PC-3 (cell line): ENCODE data around the gene FN1. TPM values are rescaled to one million over a fixed set of nuclear protein-coding genes. Genes with fewer than 3 reads are reported as not detected.

Source experiments
- ATAC-seq: fragments of 200-7000 bp; cut with Tn5 transposase; 2 replicates; pipeline ENCODE4 v1.9.1; 2020; ENCODE audit warnings: mild to moderate bottlenecking, moderate library complexity
- BruUV-seq: library from RNA; stranded (reverse); fragments of 400-500 nt; replicated peaks from 2 replicates; lab custom pipeline; 2021; lab: Mats Ljungman, UMichigan
- CTCF ChIA-PET: fragments of 300-600 bp; sonication (Branson Sonifier 250); formaldehyde crosslinking; loops from one replicate; lab custom pipeline; 2022; ENCODE audit warnings: antibody characterized with exemption; lab: Charles Lee
- POLR2A ChIA-PET: fragments of 300-600 bp; sonication (Branson Sonifier 250); formaldehyde crosslinking; loops from one replicate; lab custom pipeline; 2022; ENCODE audit warnings: antibody characterized with exemption; ENCODE audit not compliant: unreplicated experiment; lab: Charles Lee
- DNase-seq: peaks from one replicate; pipeline ENCODE4 v3.0.0-alpha.2; 2015
- H2AFZ ChIP-seq: fragments of 300-600 bp; sonication (generic); 2 replicates; pipeline ENCODE4 v1.6.0; 2016; ENCODE audit warnings: antibody characterized with exemption, low read length
- H3F3A ChIP-seq: fragments of 300-600 bp; sonication (generic); one replicate; pipeline ENCODE4 v1.6.0; 2017; ENCODE audit warnings: antibody characterized with exemption, low read length, control low read depth, mild to moderate bottlenecking; ENCODE audit not compliant: unreplicated experiment
- H3K27ac ChIP-seq: fragments of 300-600 bp; sonication (generic); 2 replicates; pipeline ENCODE4 v1.5.1; 2016; ENCODE audit warnings: mild to moderate bottlenecking, low read length
- H3K27me3 ChIP-seq: fragments of 300-600 bp; sonication (generic); 2 replicates; pipeline ENCODE4 v1.6.1; 2016; ENCODE audit warnings: low read length, mixed read lengths
- H3K36me3 ChIP-seq: fragments of 300-600 bp; sonication (generic); 2 replicates; pipeline ENCODE4 v1.6.1; 2016; ENCODE audit warnings: low read depth, mixed run types, low read length, mixed read lengths
- H3K4me1 ChIP-seq: fragments of 300-600 bp; sonication (generic); 2 replicates; pipeline ENCODE4 v1.5.1; 2016; ENCODE audit warnings: low read length; ENCODE audit not compliant: insufficient read depth
- H3K4me2 ChIP-seq: fragments of 300-600 bp; sonication (generic); 2 replicates; pipeline ENCODE4 v1.6.0; 2016; ENCODE audit warnings: low read length
- H3K4me3 ChIP-seq: fragments of 300-600 bp; sonication (generic); 2 replicates; pipeline ENCODE4 v1.5.1; 2016; ENCODE audit warnings: mild to moderate bottlenecking, low read length, mixed read lengths
- H3K79me2 ChIP-seq: fragments of 300-600 bp; sonication (generic); 2 replicates; pipeline ENCODE4 v1.6.1; 2017; ENCODE audit warnings: low read length, mixed read lengths
- H3K9ac ChIP-seq: fragments of 300-600 bp; sonication (generic); 2 replicates; pipeline ENCODE4 v1.6.0; 2016; ENCODE audit warnings: mild to moderate bottlenecking, low read length
- H3K9me2 ChIP-seq: fragments of 300-600 bp; sonication (generic); replicated peaks from 2 replicates; pipeline ENCODE4 v1.6.1; 2016; ENCODE audit warnings: mixed run types, low read length, mixed read lengths
- H3K9me3 ChIP-seq: fragments of 300-600 bp; sonication (generic); 2 replicates; pipeline ENCODE4 v1.6.1; 2016; ENCODE audit warnings: low read length, mixed read lengths
- H4K20me1 ChIP-seq: fragments of 300-600 bp; sonication (generic); 2 replicates; pipeline ENCODE4 v1.6.1; 2016; ENCODE audit warnings: low read length, mixed read lengths
- CTCF ChIP-seq: fragments of 300-600 bp; sonication (generic); conservative IDR thresholded peaks from 2 replicates; pipeline ENCODE4 v1.5.1; 2017; ENCODE audit warnings: antibody characterized with exemption, low read depth, mild to moderate bottlenecking, low read length
- EZH2 ChIP-seq: fragments of 300-600 bp; sonication (generic); IDR thresholded peaks from one replicate; pipeline ENCODE4 v1.6.1; 2017; ENCODE audit warnings: antibody characterized with exemption, mild to moderate bottlenecking, low read length; ENCODE audit not compliant: unreplicated experiment
- EZH2phosphoT487 ChIP-seq: fragments of 300-600 bp; sonication (generic); IDR thresholded peaks from 2 replicates; pipeline ENCODE4 v1.6.1; 2018; ENCODE audit warnings: mild to moderate bottlenecking, antibody characterized with exemption, low read length, borderline replicate concordance
- intact Hi-C: fragments of 100-400 bp; cut with micrococcal nuclease; formaldehyde crosslinking; loops from 2 replicates; pipeline ENCODE4 v1.9.0; 2023
- total RNA-seq: library from RNA; depleted of rRNA; stranded (reverse); fragments of >200 nt; gene quantifications from 2 replicates; pipeline ENCODE4 v1.2.3, GENCODE V29; 2014

FN1 gene
- total RNA-seq, 1 experiment from 2014 or later: 220 TPM

- Histone ChIP-seq H3F3A (no peaks in the 10 kb centered on the region), H3K9me3 (no peaks in the 10 kb centered on the region), H3K79me2 (no peaks in the 10 kb centered on the region), H2AFZ (no peak overlapping the region), H3K36me3 (peaks cover 33% of the 10 kb centered on the region; the same call in 1 of the 2 replicates), H3K4me1 (no peaks in the 10 kb centered on the region), H3K4me2 (no peak overlapping the region), H3K9me2 (no peaks in the 10 kb centered on the region), H3K9ac (no peak overlapping the region), H3K27ac (no peak overlapping the region), H3K27me3 (no peaks in the 10 kb centered on the region), H4K20me1 (no peaks in the 10 kb centered on the region), H3K4me3 (no peak overlapping the region)
- intact Hi-C loops: no loop called here
- no TSS peak for BruUV-seq
- DNase-seq: no peak
- ChIA-PET POLR2A (no interaction called here), CTCF (no interaction called here)
- TF ChIP-seq EZH2: no peak
- no peak for TF ChIP-seq CTCF
- TF ChIP-seq EZH2phosphoT487: no peak
- no peak for ATAC-seq
Observed at GRCh38 chr2:215359576-215359922, 76.3 kb downstream of the FN1 start.

- Histone ChIP-seq H3K4me1 (no peaks in the 10 kb centered on the region), H4K20me1 (no peaks in the 10 kb centered on the region), H3K4me3 (no peak overlapping the region), H3K27me3 (no peaks in the 10 kb centered on the region), H3K4me2 (no peak overlapping the region), H3K79me2 (no peaks in the 10 kb centered on the region), H2AFZ (no peak overlapping the region), H3F3A (no peaks in the 10 kb centered on the region), H3K27ac (no peak overlapping the region), H3K9ac (no peak overlapping the region), H3K36me3 (peaks cover 28% of the 10 kb centered on the region; the same call in 1 of the 2 replicates), H3K9me2 (no peaks in the 10 kb centered on the region), H3K9me3 (no peaks in the 10 kb centered on the region)
- no peak for DNase-seq
- TF ChIP-seq CTCF: no peak
- TF ChIP-seq EZH2: no peak
- TF ChIP-seq EZH2phosphoT487: no peak
- no TSS peak for BruUV-seq
- CTCF ChIA-PET: no interaction called here
- intact Hi-C loops: no loop called here
- POLR2A ChIA-PET: interaction anchor here (0.5 kb wide), 1 partner anchor 65 kb away, joined by 4 read pairs; no protein-coding TSS in a partner anchor
- ATAC-seq: no peak
Observed at GRCh38 chr2:215358891-215359575, 76.8 kb downstream of the FN1 start.

GRCh38 chr2:215358312-215358845, 77.5 kb downstream of the FN1 start:
- H3K27ac ChIP-seq: no peak overlapping the region
- BruUV-seq: no TSS peak
- no peak overlapping the region for H2AFZ ChIP-seq
- ATAC-seq: no peak
- peaks cover 22% of the 10 kb centered on the region; the same call in 1 of the 2 replicates for H3K36me3 ChIP-seq
- intact Hi-C loops: no loop called here
- no peaks in the 10 kb centered on the region for H4K20me1 ChIP-seq
- no peak overlapping the region for H3K4me2 ChIP-seq
- H3F3A ChIP-seq: no peaks in the 10 kb centered on the region
- H3K4me1 ChIP-seq: no peaks in the 10 kb centered on the region
- TF ChIP-seq EZH2phosphoT487: no peak
- no peak for TF ChIP-seq CTCF
- TF ChIP-seq EZH2: no peak
- DNase-seq: no peak
- no peaks in the 10 kb centered on the region for H3K9me3 ChIP-seq
- CTCF ChIA-PET: no interaction called here
- H3K27me3 ChIP-seq: no peaks in the 10 kb centered on the region
- no peak overlapping the region for H3K4me3 ChIP-seq
- no peaks in the 10 kb centered on the region for H3K79me2 ChIP-seq
- POLR2A ChIA-PET: no interaction called here
- no peaks in the 10 kb centered on the region for H3K9me2 ChIP-seq
- no peak overlapping the region for H3K9ac ChIP-seq
